Measurements from ENCODE around the gene C16orf92.

DNA sequence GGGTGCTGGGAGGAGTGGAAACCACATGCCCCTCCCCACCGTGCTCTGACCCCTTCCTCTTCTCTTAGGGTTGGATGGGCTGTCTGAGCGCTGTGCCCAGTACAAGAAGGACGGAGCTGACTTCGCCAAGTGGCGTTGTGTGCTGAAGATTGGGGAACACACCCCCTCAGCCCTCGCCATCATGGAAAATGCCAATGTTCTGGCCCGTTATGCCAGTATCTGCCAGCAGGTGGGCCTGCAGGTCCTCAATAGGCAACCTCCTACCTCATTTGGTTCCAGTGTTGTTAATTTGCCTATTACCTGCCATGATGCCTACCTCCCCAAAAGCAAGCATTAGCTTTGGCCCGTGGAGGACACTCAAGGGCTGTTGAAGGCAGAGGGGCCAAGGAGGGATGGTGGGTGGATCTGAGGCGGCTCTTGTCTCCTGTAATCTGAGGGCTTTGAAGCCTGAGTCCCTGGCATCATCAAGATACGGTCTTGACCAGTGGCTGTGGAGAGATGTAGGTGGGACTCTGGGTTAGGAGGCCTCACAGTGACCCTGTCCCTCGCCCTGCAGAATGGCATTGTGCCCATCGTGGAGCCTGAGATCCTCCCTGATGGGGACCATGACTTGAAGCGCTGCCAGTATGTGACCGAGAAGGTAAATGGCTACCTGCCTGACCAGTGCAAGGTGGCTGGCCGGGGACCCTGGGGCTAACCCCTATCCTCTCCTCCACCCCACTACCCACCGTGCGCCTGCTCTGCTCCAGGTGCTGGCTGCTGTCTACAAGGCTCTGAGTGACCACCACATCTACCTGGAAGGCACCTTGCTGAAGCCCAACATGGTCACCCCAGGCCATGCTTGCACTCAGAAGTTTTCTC, 46.0 kb downstream of the C16orf92 start:
- TF ChIP-seq BHLHE40 (IDR thresholded peaks at IDR 0.05; ENCODE audit: borderline replicate concordance) (no peak), FOXK2 (IDR thresholded peaks at IDR 0.05) (no peak), SUZ12 (IDR thresholded peaks at IDR 0.05) (no peak)

All from HEK293T (cell line).